Parathyroid adenoma (tissue), 2 donors: ENCODE results near the gene ADGRA3.
"Not testable (repeated sequence)": the region's sequence is repeated elsewhere in the genome, so short reads cannot be mapped to it uniquely, and the experiment has no call there.

Experiments
- H2AFZ ChIP-seq: fragments of 300-600 bp; sonication (generic); one replicate; pipeline ENCODE4 v1.7.0; 2017; ENCODE audit warnings: antibody characterized with exemption, mild to moderate bottlenecking
- H3K27ac ChIP-seq: fragments of 300-600 bp; sonication (generic); one replicate; pipeline ENCODE4 v1.7.0; 2017
- H3K27me3 ChIP-seq: fragments of 300-600 bp; sonication (generic); one replicate; pipeline ENCODE4 v1.7.0; 2017; ENCODE audit warnings: low read length; ENCODE audit not compliant: control insufficient read depth, insufficient read depth
- H3K36me3 ChIP-seq: fragments of 300-600 bp; sonication (generic); one replicate; pipeline ENCODE4 v1.7.0; 2017; ENCODE audit warnings: low read length; ENCODE audit not compliant: control insufficient read depth, insufficient read depth
- H3K4me1 ChIP-seq: fragments of 300-600 bp; sonication (generic); one replicate; pipeline ENCODE4 v1.7.0; 2017; ENCODE audit warnings: control low read depth
- H3K4me2 ChIP-seq: fragments of 300-600 bp; sonication (generic); one replicate; pipeline ENCODE4 v1.7.0; 2017; ENCODE audit warnings: low read length
- H3K4me3 ChIP-seq: fragments of 300-600 bp; sonication (generic); one replicate; pipeline ENCODE4 v1.7.0; 2017; ENCODE audit warnings: low read depth, low read length
- H3K79me2 ChIP-seq: fragments of 300-600 bp; sonication (generic); one replicate; pipeline ENCODE4 v1.7.0; 2017; ENCODE audit warnings: control low read depth
- H3K9ac ChIP-seq: fragments of 300-600 bp; sonication (generic); one replicate; pipeline ENCODE4 v1.7.0; 2017; ENCODE audit warnings: mild to moderate bottlenecking
- H3K9me3 ChIP-seq: fragments of 300-600 bp; sonication (generic); one replicate; pipeline ENCODE4 v1.7.0; 2017; ENCODE audit warnings: low read length; ENCODE audit not compliant: control insufficient read depth
- TF ChIP-seq, protein P1 (sequence below): fragments of 300-600 bp; sonication (generic); IDR thresholded peaks from one replicate; pipeline ENCODE4 v1.7.0; 2017; ENCODE audit warnings: antibody characterized with exemption, mild to moderate bottlenecking
- donor health status: primary hyperparathyroidism.

ADGRA3 gene

DNA sequence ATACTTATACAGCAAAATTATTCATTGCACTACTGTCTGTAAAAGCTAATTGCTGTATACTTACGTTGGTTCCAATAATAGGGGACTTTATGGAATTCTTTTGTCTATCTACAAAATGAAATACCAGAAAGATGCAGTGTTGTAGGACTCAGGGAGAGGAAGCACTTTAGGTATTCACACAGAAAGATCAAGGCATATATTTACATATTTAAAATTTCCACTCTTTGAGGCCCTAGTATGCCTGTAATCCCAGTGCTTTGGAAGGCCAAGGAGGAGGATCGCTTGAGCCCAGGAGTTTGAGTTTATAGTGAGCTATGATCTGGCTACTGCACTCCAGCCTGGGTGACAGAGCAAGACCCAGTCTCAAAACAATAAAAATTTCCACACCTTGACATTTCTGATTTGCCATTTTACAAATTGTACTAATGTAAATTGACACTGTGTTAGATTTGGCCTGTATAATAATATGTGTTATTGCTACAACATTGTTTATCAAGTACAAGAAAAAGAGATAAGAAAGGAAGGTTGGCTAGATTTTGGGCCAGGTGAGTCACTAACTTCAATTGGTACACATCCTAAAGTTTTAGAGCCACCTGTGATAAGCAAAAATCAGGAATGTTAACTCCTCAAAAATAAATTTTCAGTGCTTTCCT is 35.1 kb downstream of the ADGRA3 start:
- Histone ChIP-seq H3K27me3 (no peaks in the 10 kb centered on the region), H3K4me1 (no peaks in the 10 kb centered on the region), H3K4me3 (no peak overlapping the region), H2AFZ (no peak overlapping the region), H3K27ac (no peak overlapping the region), H3K79me2 (no peaks in the 10 kb centered on the region), H3K9me3 (no peaks in the 10 kb centered on the region), H3K9ac (no peak overlapping the region), H3K36me3 (no peaks in the 10 kb centered on the region), H3K4me2 (no peak overlapping the region)
- TF ChIP-seq, protein P1, sequence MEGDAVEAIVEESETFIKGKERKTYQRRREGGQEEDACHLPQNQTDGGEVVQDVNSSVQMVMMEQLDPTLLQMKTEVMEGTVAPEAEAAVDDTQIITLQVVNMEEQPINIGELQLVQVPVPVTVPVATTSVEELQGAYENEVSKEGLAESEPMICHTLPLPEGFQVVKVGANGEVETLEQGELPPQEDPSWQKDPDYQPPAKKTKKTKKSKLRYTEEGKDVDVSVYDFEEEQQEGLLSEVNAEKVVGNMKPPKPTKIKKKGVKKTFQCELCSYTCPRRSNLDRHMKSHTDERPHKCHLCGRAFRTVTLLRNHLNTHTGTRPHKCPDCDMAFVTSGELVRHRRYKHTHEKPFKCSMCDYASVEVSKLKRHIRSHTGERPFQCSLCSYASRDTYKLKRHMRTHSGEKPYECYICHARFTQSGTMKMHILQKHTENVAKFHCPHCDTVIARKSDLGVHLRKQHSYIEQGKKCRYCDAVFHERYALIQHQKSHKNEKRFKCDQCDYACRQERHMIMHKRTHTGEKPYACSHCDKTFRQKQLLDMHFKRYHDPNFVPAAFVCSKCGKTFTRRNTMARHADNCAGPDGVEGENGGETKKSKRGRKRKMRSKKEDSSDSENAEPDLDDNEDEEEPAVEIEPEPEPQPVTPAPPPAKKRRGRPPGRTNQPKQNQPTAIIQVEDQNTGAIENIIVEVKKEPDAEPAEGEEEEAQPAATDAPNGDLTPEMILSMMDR = no peak

DNA sequence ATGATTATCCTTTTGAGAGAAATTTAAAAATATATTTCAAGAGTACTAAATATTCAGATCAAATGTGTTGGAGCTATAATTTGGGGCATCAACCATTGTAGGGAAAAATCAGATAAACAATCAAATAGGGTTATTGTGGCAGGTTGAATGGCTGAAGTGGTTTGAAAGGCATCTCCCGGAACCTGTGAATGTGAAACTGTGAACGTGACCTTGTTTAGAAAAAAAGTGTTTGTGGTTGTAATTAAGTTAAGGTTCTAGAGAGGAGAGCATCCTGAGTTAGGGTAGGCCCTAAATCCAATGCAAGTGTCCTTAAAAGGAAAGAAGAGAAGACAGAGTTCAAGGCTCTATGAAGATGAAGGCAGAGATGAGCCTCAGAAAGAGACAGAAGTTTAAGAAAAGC is 37.4 kb downstream of the ADGRA3 start:
- Histone ChIP-seq H3K27ac (no peak overlapping the region), H3K4me2 (no peak overlapping the region), H3K9me3 (no peaks in the 10 kb centered on the region), H3K4me3 (no peak overlapping the region), H3K36me3 (no peaks in the 10 kb centered on the region), H3K27me3 (no peaks in the 10 kb centered on the region), H3K79me2 (no peaks in the 10 kb centered on the region), H3K4me1 (no peaks in the 10 kb centered on the region), H2AFZ (no peak overlapping the region), H3K9ac (no peak overlapping the region)
- TF ChIP-seq, protein P1 = no peak

DNA sequence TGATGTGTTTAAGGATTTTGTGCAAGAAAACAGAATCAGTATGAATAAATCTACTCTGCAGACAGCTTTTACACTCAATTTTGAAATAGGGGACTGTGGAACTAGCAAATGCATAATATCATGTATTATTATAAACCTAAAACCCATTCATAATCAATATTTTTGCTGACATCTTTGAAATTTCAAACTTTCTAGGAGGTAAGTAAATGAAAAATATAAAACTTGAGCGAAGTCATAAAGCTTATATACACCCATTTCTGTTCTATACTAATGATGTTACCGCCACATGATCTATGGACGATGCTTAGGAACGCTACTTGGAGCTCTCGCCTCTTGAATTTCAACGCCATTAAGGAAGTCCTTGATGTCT is 38.1 kb downstream of the ADGRA3 start:
- H3K36me3 ChIP-seq = no peaks in the 10 kb centered on the region
- no peak overlapping the region for H3K4me3 ChIP-seq
- H3K79me2 ChIP-seq = no peaks in the 10 kb centered on the region
- no peaks in the 10 kb centered on the region for H3K27me3 ChIP-seq
- H3K4me1 ChIP-seq = no peaks in the 10 kb centered on the region
- H3K27ac ChIP-seq = no peak overlapping the region
- no peak overlapping the region for H3K9ac ChIP-seq
- H3K4me2 ChIP-seq = no peak overlapping the region
- H2AFZ ChIP-seq = no peak overlapping the region
- TF ChIP-seq, protein P1 = no peak
- H3K9me3 ChIP-seq = no peaks in the 10 kb centered on the region

- Histone ChIP-seq H3K9me3 (no peaks in the 10 kb centered on the region), H3K27ac (no peak overlapping the region), H3K36me3 (no peaks in the 10 kb centered on the region), H3K4me3 (no peak overlapping the region), H3K4me1 (no peaks in the 10 kb centered on the region), H3K27me3 (no peaks in the 10 kb centered on the region), H3K79me2 (no peaks in the 10 kb centered on the region), H2AFZ (no peak overlapping the region), H3K9ac (no peak overlapping the region), H3K4me2 (no peak overlapping the region)
- TF ChIP-seq, protein P1 = no peak
These were observed 38.6 kb downstream of the ADGRA3 start for GRCh38 chr4:22477136-22477812.

- Histone ChIP-seq H3K79me2 (no peaks in the 10 kb centered on the region), H3K9me3 (no peaks in the 10 kb centered on the region), H3K4me3 (no peak overlapping the region), H3K9ac (no peak overlapping the region), H3K36me3 (no peaks in the 10 kb centered on the region), H3K4me1 (no peaks in the 10 kb centered on the region), H2AFZ (no peak overlapping the region), H3K4me2 (no peak overlapping the region), H3K27me3 (no peaks in the 10 kb centered on the region), H3K27ac (no peak overlapping the region)
- TF ChIP-seq, protein P1 = no peak
These were observed 39.9 kb downstream of the ADGRA3 start for GRCh38 chr4:22476011-22476410.

DNA sequence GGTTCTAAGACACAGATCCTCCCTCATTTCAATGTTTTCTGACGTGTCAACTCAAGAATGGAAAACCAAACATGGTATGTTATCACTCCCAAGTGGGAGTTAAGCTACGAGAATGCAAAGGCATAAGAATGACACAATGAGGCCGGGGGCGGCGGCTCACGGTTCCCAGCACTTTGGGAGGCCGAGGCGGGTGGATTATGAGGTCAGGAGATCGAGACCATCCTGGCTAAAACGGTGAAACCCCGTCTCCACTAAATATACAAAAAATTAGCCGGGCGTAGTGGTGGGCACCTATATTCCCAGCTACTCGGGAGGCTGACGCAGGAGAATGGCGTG is 40.6 kb downstream of the ADGRA3 start:
- H3K4me2 ChIP-seq, H3K4me3 ChIP-seq, H3K4me1 ChIP-seq, H3K27ac ChIP-seq, H3K36me3 ChIP-seq, H3K79me2 ChIP-seq, H3K27me3 ChIP-seq, H3K9ac ChIP-seq, H2AFZ ChIP-seq, H3K9me3 ChIP-seq: not testable (repeated sequence)
